ENCODE data around the gene WDFY4.

DNA sequence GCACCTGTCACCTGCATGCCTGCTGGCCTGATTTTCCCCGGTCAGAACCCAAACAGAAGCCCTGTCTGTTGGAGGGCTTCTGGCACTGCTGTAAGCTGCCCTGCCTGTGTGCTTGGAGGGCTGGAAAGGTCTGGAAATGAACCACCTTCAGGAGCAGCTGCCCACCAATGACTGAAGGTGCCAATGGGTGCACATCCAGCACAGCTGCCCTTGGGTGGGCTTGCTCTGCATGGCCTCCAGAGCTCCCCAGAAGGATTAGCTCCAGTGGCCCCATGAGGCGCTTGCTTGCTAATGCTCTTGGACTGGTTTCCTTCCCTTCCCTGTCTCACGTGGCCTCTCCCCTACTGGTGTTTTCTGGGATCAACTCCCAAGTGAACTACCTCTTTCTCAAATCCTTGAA lies 43.2 kb downstream of the WDFY4 start:
- TF ChIP-seq, protein P1, sequence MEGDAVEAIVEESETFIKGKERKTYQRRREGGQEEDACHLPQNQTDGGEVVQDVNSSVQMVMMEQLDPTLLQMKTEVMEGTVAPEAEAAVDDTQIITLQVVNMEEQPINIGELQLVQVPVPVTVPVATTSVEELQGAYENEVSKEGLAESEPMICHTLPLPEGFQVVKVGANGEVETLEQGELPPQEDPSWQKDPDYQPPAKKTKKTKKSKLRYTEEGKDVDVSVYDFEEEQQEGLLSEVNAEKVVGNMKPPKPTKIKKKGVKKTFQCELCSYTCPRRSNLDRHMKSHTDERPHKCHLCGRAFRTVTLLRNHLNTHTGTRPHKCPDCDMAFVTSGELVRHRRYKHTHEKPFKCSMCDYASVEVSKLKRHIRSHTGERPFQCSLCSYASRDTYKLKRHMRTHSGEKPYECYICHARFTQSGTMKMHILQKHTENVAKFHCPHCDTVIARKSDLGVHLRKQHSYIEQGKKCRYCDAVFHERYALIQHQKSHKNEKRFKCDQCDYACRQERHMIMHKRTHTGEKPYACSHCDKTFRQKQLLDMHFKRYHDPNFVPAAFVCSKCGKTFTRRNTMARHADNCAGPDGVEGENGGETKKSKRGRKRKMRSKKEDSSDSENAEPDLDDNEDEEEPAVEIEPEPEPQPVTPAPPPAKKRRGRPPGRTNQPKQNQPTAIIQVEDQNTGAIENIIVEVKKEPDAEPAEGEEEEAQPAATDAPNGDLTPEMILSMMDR (IDR thresholded peaks at IDR 0.05), result no peak
- TF ChIP-seq EZH2 (IDR thresholded peaks at IDR 0.05), result no peak
